ENCODE results near the gene SHISA5. TPM values are rescaled to one million over a fixed set of nuclear protein-coding genes. Genes with fewer than 3 reads are reported as not detected.

SHISA5 gene
- total RNA-seq, 1 donor from 2014 or later: 231 TPM

- Histone ChIP-seq H3K27me3 (ENCODE audit: control insufficient read depth, insufficient read depth, low read length) (no peaks in the 10 kb centered on the region), H3K36me3 (ENCODE audit: control insufficient read depth, insufficient read depth, low read length) (peaks cover 3% of the 10 kb centered on the region), H3K4me3 (ENCODE audit: low read depth, low read length) (no peak overlapping the region)
- TF ChIP-seq CTCF (IDR thresholded peaks at IDR 0.05; ENCODE audit: insufficient read depth, low read length, poor library complexity, severe bottlenecking): no peak
- DNase-seq (ENCODE audit: low read depth): no peak
Measured at GRCh38 chr3:48423883-48424695, 79.9 kb downstream of the SHISA5 start.

GRCh38 chr3:48423241-48423882 lies 80.6 kb downstream of the SHISA5 start:
- peaks cover 5% of the 10 kb centered on the region for H3K36me3 ChIP-seq (ENCODE audit: control insufficient read depth, insufficient read depth, low read length)

GRCh38 chr3:48422681-48423080 lies 81.3 kb downstream of the SHISA5 start:
- no peak overlapping the region for H3K4me3 ChIP-seq (ENCODE audit: low read depth, low read length)
- no peak for TF ChIP-seq CTCF (IDR thresholded peaks at IDR 0.05; ENCODE audit: insufficient read depth, low read length, poor library complexity, severe bottlenecking)
- no peak for DNase-seq (ENCODE audit: low read depth)
- H3K36me3 ChIP-seq (ENCODE audit: control insufficient read depth, insufficient read depth, low read length): peaks cover 5% of the 10 kb centered on the region
- no peaks in the 10 kb centered on the region for H3K27me3 ChIP-seq (ENCODE audit: control insufficient read depth, insufficient read depth, low read length)

More at GRCh38 chr3:48423241-48423882, 80.6 kb downstream of the SHISA5 start:
- no peak for TF ChIP-seq CTCF (IDR thresholded peaks at IDR 0.05; ENCODE audit: insufficient read depth, low read length, poor library complexity, severe bottlenecking)
- no peak overlapping the region for H3K4me3 ChIP-seq (ENCODE audit: low read depth, low read length)
- no peaks in the 10 kb centered on the region for H3K27me3 ChIP-seq (ENCODE audit: control insufficient read depth, insufficient read depth, low read length)
- no peak for DNase-seq (ENCODE audit: low read depth)

- no peak for TF ChIP-seq CTCF (IDR thresholded peaks at IDR 0.05; ENCODE audit: insufficient read depth, low read length, poor library complexity, severe bottlenecking)
- DNase-seq (ENCODE audit: low read depth): no peak
- Histone ChIP-seq H3K27me3 (ENCODE audit: control insufficient read depth, insufficient read depth, low read length) (no peaks in the 10 kb centered on the region), H3K4me3 (ENCODE audit: low read depth, low read length) (no peak overlapping the region), H3K36me3 (ENCODE audit: control insufficient read depth, insufficient read depth, low read length) (peaks cover 6% of the 10 kb centered on the region)
Measured at GRCh38 chr3:48422272-48422671, 81.7 kb downstream of the SHISA5 start.

GRCh38 chr3:48420561-48420960 lies 83.4 kb downstream of the SHISA5 start:
- no peak for TF ChIP-seq CTCF (IDR thresholded peaks at IDR 0.05; ENCODE audit: insufficient read depth, low read length, poor library complexity, severe bottlenecking)
- Histone ChIP-seq H3K27me3 (ENCODE audit: control insufficient read depth, insufficient read depth, low read length) (no peaks in the 10 kb centered on the region), H3K4me3 (ENCODE audit: low read depth, low read length) (no peak overlapping the region), H3K36me3 (ENCODE audit: control insufficient read depth, insufficient read depth, low read length) (peaks cover 6% of the 10 kb centered on the region)
- no peak for DNase-seq (ENCODE audit: low read depth)
